Iris pigment epithelial cell (primary cell): ENCODE data around the gene BBS5.
"Not testable (repeated sequence)": the region's sequence is repeated elsewhere in the genome, so short reads cannot be mapped to it uniquely, and the experiment has no call there.

ENCODE experiments used
- DNase-seq: peaks from one replicate; pipeline ENCODE4 v3.0.0-alpha.2; 2011; ENCODE audit warnings: low read depth

Gene BBS5

DNA sequence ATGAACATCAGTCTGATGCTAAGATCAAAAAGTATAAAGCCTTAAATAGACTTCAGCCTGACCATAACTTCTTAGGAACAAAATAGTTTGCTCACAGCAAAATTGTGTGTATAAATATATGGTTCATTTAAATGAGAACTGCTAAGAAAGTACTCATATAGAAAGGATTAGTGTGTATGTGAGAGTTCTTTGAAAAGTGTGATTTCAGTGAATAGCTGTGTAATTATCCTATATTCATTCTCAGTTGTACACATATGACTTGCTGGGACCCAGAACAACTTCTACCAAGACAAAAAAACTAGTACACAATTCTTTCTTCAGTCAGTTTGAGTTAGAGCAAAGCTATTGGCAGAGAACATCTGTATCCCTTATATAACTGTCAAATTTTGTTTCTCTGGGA is 7.2 kb downstream of the BBS5 start:
- no peak for DNase-seq

GRCh38 chr2:169490834-169491233 is 11.5 kb downstream of the BBS5 start:
- DNase-seq: no peak

- DNase-seq: no peak
Observed at GRCh38 chr2:169491378-169491777, 12.1 kb downstream of the BBS5 start.

DNA sequence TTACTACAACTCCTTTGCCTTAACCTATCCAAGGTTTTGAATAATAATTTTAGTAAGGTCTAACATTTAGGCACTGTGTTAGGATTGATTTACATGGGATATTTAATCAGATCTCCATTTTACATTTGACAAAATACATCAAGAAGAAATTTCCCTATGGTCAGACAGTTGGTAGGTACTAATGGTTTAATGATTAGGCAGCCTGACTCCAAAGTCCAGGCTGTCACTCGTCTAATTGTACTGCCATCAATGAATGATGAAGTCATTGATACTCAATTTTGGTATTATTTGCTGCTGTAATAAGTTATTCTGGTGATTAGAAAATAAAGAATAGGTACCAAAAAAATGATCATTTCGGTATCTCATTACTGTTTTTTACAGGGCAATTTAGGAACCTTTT is 14.1 kb downstream of the BBS5 start:
- no peak for DNase-seq

DNA sequence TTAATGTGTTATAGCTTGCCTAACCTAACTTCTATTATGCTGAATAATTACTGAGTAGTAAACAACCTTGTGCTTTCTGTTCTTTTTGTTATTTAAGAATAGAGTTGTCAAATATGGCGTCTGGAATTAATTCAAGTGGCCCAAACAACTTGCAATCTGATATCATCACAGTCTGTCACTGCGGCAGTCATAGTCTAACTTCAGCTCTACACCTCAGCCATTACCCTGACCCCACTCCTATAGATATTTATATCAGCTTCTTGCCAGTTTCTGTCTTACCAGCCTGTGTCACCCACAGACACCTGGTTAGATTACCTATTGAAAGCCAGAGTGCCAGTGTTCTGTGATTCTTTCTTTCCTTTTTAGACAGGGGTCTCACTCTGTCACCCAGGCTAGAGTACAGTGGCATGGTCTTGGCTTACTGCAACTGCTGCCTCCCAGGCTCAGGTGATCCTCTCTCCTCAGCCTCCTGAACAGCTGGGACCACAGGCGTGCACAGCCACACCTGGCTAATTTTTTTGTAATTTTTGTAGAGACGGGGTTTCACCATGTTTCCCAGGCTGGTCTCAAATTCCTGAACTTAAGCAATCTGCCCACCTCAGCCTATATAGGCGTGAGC is 16.1 kb downstream of the BBS5 start:
- no peak for DNase-seq

DNA sequence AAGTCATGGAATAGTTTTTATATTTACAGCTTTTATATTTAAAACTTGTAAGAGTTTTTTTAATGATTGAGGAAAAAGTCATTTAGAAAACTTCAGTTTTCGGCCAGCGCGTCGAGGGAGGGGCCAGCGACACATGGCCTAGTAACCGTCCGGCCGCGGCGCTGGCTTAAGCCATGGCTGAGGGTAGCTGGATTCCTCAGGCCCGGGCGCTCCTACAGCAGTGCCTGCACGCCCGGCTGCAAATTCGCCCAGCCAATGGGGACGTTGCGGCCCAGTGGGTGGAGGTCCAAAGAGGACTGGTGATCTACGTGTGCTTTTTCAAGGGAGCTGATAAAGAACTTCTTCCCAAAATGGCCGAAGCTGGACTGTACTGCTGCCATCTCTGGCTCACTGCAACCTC is 25.4 kb downstream of the BBS5 start:
- DNase-seq: no peak

DNA sequence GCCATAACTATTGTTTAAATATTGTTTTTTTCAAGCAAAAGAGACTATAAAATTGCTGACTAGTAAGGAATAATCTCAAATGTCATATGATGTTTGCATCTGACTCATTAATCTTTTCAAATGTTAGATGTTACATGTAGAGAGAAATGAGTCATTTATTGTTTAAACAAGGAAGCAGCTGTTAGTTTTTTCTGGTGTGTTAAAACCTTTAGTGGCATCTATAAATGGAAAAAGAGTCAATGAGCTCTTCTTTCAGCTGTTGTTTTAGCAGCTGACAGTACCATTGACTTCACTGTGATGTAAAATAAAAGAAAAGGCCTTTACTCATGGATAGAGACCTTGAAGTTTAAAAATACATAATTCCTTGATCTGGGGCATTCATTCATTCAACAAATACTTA is 28.4 kb downstream of the BBS5 start:
- DNase-seq: peak; percentile 81

DNA sequence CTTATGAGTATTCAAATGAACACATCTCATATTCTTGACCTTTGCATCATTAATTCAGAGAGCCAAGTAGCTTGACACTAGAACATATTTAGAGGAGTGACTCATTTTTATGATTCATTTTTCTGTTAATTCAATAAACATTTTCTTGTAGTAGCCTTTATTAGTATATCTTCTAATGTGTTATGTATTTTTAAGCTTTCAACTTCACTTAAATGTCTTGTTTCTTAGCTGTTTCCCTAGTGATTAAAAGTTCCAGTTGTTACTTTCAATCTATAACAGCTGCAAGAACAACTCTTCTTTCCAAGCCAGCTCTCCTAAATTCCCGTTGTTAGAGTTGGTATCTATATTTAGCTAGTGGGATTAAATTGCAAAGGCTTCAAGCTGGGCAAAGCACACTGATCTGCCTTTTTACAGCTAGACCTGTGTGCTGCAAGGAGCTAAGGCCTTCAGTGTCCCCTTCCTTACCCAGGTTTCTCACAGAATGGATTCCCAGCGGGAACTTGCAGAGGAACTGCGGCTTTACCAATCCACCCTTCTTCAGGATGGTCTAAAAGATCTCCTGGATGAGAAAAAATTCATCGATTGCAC is 30.1 kb downstream of the BBS5 start, which contains the start of gene KLHL41:
Gene KLHL41 (plus strand): TSS at position 405 of the 588 bp plus-strand sequence. CDS start 77 bp downstream, at position 482.
- DNase-seq: peak; percentile 63

DNA sequence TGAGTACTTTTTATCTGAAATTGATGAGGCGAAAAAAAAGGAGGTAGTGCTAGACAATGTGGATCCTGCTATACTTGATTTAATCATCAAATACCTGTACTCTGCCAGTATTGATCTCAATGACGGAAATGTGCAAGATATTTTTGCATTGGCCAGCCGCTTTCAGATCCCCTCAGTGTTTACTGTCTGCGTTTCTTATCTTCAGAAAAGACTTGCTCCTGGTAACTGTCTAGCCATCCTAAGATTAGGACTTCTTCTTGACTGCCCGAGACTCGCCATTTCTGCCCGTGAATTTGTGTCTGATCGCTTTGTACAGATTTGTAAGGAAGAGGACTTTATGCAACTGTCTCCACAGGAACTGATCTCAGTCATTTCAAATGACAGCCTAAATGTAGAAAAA is 30.7 kb downstream of the BBS5 start:
- no peak for DNase-seq

- DNase-seq: no peak
Observed at GRCh38 chr2:169510496-169510895, 31.2 kb downstream of the BBS5 start.

- no peak for DNase-seq
Observed at GRCh38 chr2:169511818-169512217, 32.5 kb downstream of the BBS5 start.

GRCh38 chr2:169512525-169512924 is 33.2 kb downstream of the BBS5 start:
- peak; percentile 50 for DNase-seq

GRCh38 chr2:169513094-169513493 is 33.8 kb downstream of the BBS5 start:
- DNase-seq: no peak

DNA sequence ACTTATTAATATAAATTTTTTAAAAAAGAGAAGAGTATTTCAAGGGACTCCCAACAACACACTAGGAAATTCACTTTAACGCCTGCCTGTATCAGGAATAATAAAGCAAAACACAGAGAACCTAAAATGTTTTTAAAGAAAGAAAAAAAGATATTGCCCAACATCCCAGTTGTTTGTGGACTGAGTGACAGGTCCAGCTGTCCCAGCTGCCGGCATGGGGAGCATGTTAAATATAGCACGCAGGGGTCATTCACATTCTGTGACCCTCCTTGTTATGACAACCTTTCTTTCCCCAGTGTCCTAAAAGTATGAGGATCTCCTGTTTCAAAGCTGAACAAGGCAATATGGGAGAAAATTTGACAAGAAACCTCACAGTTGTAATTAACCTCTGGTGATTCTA is 34.6 kb downstream of the BBS5 start:
- no peak for DNase-seq

DNA sequence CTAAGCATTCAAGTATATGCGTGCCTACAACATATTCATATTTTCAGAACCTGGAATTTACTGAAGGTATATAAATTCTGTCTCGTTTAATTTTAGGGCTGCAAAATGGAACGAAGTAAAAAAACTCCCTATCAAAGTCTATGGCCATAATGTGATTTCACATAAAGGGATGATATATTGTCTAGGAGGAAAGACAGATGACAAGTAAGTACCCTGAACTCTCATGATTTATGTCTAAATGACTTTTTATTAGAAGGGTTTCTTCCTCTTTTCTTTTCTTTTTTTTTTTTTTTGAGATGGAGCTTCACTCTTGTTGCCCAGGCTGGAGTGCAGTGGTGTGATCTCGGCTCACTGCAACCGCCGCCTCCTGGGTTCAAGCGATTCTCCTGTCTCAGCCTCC is 35.5 kb downstream of the BBS5 start:
- DNase-seq: not testable (repeated sequence)

DNA sequence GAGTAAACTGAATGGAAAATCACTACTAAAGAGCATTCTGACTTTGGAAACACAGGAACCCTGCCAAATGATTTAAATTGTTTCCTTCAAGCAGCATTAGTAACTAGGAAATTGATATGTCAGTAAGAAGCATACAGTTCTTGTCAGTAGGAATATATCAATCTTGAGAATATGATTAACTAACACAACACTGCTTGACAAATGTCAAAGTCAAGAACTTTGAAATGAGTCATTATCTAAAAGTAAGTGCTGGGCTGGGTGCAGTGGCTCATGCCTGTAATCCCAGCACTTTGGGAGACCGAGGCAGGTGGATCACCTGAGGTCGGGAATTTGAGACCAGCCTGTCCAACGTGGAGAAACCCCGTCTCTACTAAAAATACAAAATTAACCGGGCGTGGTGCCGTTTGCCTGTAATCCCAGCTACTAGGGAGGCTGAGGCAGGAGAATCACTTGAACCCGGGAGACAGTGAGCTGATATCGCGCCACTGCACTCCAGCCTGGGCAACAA is 37.2 kb downstream of the BBS5 start:
- not testable (repeated sequence) for DNase-seq

GRCh38 chr2:169520896-169521295 is 41.6 kb downstream of the BBS5 start:
- DNase-seq: no peak

DNA sequence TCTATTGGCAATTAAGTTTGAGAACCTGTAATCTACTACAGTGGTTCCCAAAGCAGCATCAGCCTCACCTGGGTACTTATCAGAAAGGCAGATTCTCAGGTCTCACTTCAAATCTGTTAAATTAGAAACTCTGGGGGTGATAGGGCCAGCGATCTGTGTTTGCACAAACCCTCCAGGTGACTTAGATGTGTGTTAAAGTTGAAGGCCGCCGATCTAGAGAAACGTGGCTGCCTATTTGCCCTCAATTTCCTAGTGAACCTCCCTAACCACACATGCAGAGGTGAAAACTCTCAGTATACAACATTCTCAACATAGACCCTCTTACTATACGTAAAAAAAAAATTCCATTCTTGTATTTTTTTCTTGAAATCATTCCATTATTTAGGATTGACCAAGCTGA is 44.4 kb downstream of the BBS5 start:
- no peak for DNase-seq

- DNase-seq: no peak
Observed at GRCh38 chr2:169525434-169525833, 46.1 kb downstream of the BBS5 start.

GRCh38 chr2:169526451-169526850 is 47.2 kb downstream of the BBS5 start:
- peak; percentile 24 for DNase-seq

GRCh38 chr2:169528271-169528701 is 49.0 kb downstream of the BBS5 start:
- DNase-seq: peak; percentile 46

GRCh38 chr2:169539460-169539859 is 60.2 kb downstream of the BBS5 start:
- DNase-seq: not testable (repeated sequence)

- no peak for DNase-seq
Observed at GRCh38 chr2:169540146-169540545, 60.9 kb downstream of the BBS5 start.

DNA sequence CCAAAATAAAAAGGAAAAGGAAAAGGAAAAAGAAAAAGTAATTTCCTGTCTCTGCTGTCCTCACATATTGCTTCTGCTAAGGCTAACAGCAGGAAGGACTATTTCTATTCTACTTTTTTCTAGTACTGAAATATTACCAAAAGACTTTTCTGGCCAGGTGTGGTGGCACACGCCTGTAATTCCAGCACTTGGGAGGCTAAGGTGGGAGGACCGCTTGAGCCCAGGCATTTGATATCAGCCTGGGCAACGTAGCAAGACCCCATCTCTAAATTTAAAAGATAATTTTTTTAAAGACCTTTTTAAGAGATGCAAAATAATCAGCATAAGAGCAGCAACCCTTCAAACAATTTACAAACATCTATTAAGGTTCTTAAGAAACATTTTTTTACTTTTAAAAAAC is 63.1 kb downstream of the BBS5 start:
- no peak for DNase-seq
